GM18517 (cell line): ENCODE data around the gene COL4A3.

Source experiments
- ATAC-seq: cut with Tn5 transposase; IDR thresholded peaks from one replicate; pipeline ENCODE4 v1.9.1; 2021; ENCODE audit warnings: mild to moderate bottlenecking, moderate library complexity; ENCODE audit not compliant: unreplicated experiment

Gene COL4A3

DNA sequence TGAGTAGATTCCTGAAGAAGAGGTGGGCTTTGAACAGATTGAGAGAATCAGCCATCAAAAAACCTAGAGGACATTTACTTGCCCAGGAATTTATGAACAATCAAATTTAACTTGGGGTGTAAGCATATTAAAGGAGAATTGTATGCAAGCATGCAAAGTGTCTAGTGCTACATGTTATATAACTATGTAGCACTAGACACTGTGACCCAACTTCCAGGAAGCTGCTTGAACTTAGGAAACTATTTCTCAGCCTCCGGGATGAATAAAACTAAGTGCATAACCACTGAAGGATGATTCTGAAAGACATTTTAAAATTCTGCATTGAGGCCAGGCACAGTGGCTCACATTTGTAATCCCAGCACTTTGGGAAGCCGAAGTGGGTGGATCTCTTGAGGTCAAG, 173.0 kb downstream of the COL4A3 start:
- no peak for ATAC-seq

DNA sequence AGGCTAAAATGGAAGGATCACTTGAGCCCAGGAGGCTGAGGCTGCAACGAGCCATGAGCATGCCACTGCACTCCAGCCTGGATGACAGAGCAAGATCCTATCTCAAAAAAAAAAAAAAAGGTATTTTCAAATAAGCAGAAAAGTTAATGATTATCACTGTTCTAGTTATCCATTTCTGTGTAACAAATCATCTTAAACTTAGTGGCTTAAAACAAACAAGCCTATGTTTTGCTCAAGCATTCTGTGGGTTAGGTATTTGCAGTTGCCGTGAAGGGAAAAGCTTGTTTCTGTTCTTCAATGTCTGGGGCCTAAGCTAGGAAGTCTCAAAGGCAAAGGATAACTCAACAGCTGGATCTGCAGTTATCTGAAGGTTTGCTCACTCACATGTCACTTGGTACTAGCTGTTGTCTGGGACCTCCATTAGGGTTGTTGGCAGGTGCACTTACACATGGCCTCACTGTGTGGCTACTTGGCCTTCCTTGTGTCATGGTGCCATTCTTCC, 174.7 kb downstream of the COL4A3 start:
- ATAC-seq, result no peak

DNA sequence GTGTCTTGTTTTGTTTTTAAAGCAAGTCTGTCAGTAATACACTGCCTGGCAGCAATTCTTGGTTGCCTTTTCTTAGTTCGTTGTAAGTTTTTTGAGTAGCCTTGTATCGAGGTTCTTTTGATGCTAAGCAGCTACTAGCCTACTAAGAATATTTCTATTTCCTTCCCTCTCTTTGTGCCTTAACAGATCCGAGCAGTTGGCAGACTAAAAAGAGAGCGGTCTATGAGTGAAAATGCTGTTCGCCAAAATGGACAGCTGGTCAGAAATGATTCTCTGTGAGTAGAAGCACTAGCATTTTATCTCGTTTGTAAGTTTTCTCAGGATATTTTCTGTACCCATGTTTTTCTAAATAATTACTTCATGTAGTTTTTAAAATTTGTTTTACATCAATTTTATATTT, 175.7 kb downstream of the COL4A3 start:
- no peak for ATAC-seq

DNA sequence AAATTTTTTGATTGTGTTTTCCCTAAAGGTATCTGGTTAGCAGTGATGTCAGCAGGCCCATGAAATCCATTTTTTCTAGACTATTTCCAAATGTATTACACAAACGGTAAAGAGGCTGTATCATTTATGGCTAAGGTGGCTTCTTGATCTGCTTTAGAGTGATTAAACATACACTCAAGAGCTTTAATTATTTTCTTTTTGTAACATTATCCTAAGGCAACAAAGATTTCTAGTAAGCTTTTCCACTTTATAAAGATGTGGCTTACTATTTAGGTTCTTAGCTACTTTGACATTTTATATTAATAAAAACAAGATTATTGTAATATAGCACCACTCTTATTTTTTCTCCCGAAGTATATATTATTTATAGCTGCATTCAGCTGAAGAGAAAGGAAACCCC, 177.1 kb downstream of the COL4A3 start:
- ATAC-seq, result no peak

DNA sequence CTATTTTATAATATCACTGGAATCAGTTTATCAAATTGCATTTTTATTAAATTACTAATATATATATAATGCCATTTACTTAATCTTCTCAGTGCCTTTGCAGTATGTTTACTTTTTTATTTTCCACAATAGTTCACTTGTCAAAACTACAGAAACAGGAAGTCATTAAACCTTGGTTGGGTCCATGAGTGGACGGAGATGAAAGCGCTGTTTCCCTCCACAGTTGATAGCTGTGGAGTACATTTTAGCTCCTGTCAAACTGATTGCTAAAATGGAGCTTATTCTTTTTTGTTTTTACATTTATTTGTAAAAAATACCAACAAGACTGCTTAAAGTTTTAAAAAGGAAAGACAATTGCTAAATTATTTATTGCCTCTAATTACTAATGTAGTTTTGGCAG, 179.8 kb downstream of the COL4A3 start:
- ATAC-seq, result no peak

DNA sequence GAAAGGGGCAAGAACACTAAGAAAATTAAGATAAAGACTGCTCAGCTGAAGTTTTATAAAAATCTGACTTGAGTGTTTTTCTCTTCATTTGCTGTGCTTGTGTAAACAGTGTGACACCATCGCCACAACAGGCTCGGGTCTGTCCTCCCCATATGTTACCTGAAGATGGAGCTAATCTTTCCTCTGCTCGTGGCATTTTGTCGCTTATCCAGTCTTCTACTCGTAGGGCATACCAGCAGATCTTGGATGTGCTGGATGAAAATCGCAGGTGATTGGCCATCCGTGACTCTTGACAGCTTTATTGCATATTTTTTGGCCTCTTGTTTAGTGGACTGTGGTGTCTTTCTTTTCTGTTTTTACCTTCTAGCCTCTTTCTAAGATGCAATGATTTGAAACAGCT, 182.7 kb downstream of the COL4A3 start:
- no peak for ATAC-seq

DNA sequence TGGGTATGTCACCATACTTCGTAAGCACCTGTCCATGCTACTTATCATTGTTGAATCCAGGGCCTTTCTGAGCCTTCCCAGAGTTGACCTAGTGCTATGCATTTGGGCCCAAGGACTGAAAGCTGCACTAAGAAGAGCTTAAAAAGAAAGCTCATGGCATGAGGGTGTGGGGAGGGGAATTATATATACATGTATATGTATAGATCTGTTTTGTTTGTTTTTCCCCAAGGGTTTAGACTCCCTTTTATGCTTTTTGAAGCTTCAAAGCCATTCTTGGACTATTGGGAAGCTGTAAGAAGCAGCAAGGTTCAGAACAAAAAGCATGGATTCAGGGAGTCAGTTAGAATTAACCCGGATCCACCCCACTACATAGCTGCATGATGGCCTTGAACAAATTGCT, 183.9 kb downstream of the COL4A3 start:
- no peak for ATAC-seq

DNA sequence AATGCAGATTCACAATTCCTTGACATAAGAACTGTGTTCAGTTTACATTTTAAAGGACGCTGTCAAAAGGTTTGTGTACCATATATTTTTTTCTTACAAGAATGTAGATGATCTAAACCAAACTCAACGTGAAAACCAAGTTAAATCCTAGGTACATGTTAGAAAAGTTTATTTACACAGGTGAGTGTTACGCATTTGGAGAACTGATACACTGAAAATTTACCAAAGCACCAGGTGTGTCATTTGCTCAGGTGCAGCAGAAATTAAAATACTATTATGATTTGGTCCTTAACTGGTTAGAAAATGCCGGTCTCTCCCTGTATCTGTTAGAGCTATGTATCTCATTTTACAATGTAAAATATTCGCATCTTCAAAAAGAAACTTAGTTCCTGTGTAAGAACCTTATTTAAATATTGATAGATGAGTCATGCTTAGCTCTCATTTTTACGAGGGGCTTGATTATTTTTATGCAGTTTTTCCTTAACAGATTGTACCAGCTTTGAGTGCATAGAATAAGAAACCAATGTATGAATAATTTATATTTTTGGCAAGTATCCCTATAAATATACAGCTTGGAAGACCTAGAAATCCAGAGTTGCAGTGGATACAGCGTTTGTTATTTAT, 185.7 kb downstream of the COL4A3 start:
- ATAC-seq, result no peak

DNA sequence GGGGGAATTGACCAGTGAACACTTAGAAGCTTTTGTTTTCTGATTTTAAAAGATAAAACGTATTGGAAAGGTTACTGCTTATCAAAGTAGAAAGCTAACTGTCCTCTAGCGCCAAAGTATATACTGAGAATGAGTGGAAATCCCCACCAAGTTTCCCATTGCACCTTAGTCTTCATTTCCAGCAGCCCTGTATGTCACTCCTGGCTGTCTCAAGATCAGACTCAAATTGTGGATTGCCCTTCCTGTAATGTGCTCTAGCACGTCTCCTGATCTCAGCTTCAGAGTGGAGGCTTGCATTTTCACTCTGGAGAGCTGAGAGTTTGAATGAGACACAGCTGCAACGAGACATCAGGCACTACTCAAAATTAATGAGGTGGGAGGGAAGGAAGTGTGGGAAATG, 187.2 kb downstream of the COL4A3 start:
- no peak for ATAC-seq

DNA sequence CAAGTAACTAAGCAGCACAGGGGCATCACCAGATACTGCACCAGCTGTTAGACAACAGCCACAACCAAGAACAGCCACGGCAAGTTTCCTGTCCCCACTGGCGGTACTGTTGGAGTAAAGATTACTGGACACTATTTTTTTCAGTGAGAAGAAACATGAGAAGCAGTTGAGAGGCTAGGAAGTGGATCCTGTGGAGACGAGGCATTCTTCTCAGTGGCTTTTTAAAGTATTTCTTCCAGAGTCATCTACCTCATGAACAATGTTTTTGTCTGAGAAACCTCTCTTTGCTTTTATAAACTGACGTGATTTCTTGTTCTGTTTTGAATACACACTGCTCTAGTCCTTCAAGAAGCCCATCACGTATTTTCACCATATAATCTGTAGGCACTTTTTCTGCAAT, 195.9 kb downstream of the COL4A3 start:
- no peak for ATAC-seq

DNA sequence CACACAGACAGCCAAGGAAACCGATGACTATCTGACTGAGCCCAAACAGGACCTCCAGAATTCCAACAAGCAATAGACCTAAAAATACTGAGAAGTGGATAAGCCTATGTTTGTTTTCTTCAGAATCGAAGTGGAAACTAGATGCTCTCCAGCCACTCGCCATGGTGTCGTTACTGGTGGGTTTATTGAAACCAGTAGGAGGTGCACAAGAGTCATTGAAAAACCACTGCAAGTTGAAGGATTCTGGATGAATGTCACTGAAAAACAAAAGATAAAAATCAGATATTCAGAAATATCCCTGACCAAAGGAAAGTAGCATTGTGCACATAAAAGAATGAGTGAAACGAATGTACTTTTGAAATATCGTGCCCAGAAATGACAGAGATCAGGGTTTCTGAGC, 199.3 kb downstream of the COL4A3 start:
- no peak for ATAC-seq
